ENCODE measurements around the gene GALNT16.

Gene GALNT16

DNA sequence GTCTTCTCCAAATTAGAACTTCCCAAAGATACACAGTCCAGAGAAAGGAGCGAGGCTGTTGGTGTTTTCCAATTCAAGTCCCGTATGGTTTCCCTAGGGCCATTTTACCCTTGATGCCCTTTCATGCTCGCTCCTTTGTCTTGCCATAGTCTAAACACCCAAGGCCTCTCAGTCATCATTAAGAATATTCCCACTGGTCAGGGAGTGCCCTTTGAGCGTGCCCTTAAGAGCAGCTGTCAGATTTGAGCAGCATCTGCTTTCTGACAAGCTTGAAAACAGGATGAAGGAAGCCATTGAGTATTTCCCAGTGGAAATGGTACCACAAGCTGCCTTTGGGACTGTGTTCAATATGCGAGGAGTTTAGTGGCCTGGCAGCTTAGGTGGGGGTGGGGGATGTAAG lies 10.4 kb upstream of the GALNT16 start:
- DNase-seq (ENCODE audit: low spot score): no peak
- H3K27ac ChIP-seq: no peak overlapping the region
- ChIA-PET CTCF (no interaction called here), POLR2A (ENCODE audit: low non-redundant PET) (no interaction called here)
- TF ChIP-seq, protein P1, sequence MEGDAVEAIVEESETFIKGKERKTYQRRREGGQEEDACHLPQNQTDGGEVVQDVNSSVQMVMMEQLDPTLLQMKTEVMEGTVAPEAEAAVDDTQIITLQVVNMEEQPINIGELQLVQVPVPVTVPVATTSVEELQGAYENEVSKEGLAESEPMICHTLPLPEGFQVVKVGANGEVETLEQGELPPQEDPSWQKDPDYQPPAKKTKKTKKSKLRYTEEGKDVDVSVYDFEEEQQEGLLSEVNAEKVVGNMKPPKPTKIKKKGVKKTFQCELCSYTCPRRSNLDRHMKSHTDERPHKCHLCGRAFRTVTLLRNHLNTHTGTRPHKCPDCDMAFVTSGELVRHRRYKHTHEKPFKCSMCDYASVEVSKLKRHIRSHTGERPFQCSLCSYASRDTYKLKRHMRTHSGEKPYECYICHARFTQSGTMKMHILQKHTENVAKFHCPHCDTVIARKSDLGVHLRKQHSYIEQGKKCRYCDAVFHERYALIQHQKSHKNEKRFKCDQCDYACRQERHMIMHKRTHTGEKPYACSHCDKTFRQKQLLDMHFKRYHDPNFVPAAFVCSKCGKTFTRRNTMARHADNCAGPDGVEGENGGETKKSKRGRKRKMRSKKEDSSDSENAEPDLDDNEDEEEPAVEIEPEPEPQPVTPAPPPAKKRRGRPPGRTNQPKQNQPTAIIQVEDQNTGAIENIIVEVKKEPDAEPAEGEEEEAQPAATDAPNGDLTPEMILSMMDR (conservative IDR thresholded peaks at IDR 0.05; ENCODE audit: low read depth): no peak

DNA sequence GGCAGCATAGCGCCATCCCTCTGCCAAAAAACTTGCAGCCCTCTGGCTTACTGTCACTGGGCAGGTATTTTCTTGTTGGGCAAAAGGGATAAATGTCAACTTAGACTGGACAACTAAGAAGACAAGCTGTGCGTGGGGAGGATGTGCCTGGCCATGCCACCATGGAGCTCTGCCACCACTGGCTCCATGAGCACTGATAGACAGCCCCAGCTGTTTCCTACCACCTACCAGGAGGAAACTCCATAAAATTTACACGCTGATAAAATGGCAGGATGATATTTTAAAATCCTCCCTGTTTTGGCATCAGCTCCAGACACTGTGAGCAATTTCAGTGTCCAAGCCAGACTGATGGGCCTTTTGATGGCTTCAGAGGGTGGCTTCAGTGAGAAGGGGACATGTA lies 7.1 kb upstream of the GALNT16 start:
- no peak overlapping the region for H3K27ac ChIP-seq
- ChIA-PET CTCF (interaction anchor here (0.6 kb wide), 1 partner anchor 333 kb away, joined by 4 read pairs; no protein-coding TSS in a partner anchor), POLR2A (ENCODE audit: low non-redundant PET) (no interaction called here)
- TF ChIP-seq, protein P1 (conservative IDR thresholded peaks at IDR 0.05; ENCODE audit: low read depth): no peak
- DNase-seq (ENCODE audit: low spot score): no peak

DNA sequence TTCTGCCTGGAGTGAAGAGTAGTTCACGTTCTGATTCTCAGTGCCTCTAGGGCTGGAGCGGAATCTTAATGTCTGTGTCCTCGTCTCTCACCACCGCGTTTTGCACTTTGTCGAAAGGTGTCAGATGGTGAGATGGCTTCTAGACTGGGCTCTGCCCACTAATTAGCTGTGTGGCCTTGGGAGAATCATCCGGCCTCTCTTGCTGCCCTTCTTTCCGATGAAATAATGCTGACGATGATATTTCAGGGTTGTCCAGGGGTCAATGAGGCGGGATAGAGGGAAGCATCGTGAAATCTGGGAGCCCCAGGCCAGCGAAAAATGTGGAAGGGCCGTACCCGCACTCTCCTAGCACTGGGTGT lies 811 bp upstream of the GALNT16 start:
- POLR2A ChIA-PET (ENCODE audit: low non-redundant PET): no interaction called here
- no peak overlapping the region for H3K27ac ChIP-seq
- TF ChIP-seq, protein P1 (conservative IDR thresholded peaks at IDR 0.05; ENCODE audit: low read depth): no peak
- DNase-seq (ENCODE audit: low spot score): no peak
- CTCF ChIA-PET: interaction anchor here (0.7 kb wide), 1 partner anchor 16 kb away, joined by 3 read pairs; no protein-coding TSS in a partner anchor

DNA sequence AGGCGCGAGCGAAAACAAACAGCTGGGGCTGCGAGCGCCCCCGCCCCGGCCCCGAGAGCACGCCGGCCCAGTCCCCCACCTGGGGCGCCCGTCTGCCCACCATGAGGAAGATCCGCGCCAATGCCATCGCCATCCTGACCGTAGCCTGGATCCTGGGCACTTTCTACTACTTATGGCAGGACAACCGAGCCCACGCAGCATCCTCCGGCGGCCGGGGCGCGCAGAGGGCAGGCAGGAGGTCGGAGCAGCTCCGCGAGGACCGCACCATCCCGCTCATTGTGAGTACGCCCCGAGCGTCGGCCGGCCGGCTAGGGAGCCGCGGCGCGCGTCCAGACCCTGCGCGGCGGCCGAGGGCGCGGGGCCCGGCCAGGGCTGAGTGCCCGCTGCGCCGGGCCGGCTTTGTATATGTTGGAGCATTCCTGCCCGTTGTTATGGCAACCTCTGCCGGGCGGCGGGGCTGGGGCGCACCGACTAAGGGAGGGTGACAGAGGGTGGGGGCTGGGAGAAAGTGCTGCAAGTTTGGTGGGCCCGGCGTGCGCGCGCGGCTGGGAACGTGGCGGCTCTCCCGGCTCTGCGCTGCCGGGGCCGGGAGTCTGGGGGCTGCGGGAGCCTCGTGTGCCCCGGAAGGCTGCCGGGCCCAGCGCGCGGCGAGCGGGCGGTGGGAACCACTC lies 367 bp downstream of the GALNT16 start:
- H3K27ac ChIP-seq: no peak overlapping the region
- ChIA-PET POLR2A (ENCODE audit: low non-redundant PET) (no interaction called here), CTCF (interaction anchor here (0.5 to 0.8 kb wide), 5 partner anchors 8 to 1689 kb away, joined by 3 to 6 read pairs (median 3); no protein-coding TSS in a partner anchor)
- peak; percentile 7 for DNase-seq (ENCODE audit: low spot score)
- TF ChIP-seq, protein P1 (conservative IDR thresholded peaks at IDR 0.05; ENCODE audit: low read depth): no peak

DNA sequence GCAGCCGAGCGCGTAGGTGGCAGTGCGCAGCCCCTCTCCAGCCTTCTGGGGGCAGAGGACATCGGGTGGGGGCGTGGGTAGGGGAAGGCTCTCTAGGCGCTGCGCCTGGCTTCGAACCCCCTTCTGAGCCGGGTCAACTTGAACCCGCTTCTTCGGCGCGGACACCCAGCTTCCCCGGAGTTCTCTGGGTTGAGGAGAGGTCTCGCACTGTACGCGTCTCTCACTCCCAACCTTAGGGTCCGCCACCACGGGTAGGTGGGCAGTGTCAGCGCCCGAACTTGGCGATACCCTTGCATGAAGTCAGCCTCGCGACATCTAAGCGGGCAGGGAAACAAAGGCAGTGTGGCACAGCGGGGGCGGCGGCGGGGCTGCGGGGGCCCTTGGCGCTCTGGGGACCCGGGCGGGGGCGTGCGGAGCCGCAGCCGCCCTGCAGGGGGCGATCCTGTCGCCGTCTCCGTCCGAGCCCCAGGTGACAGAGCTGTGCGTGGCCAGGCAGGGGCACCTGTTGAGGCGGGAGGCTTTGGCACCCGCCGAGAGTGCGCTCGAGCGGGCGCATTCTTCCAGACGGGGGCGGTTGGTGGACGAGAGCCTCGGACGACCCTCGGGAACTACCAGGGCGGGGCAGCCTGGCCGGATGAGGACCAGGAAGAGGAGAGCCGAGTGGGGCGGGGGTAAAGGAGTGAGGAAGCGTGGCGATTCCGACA lies 1.1 kb downstream of the GALNT16 start:
- H3K27ac ChIP-seq: no peak overlapping the region
- ChIA-PET POLR2A (ENCODE audit: low non-redundant PET) (no interaction called here), CTCF (interaction anchor here (0.6 to 0.9 kb wide), 2 partner anchors 18 to 170 kb away, joined by 3 read pairs; no protein-coding TSS in a partner anchor)
- TF ChIP-seq, protein P1 (conservative IDR thresholded peaks at IDR 0.05; ENCODE audit: low read depth): no peak
- peak; percentile 26 for DNase-seq (ENCODE audit: low spot score)

DNA sequence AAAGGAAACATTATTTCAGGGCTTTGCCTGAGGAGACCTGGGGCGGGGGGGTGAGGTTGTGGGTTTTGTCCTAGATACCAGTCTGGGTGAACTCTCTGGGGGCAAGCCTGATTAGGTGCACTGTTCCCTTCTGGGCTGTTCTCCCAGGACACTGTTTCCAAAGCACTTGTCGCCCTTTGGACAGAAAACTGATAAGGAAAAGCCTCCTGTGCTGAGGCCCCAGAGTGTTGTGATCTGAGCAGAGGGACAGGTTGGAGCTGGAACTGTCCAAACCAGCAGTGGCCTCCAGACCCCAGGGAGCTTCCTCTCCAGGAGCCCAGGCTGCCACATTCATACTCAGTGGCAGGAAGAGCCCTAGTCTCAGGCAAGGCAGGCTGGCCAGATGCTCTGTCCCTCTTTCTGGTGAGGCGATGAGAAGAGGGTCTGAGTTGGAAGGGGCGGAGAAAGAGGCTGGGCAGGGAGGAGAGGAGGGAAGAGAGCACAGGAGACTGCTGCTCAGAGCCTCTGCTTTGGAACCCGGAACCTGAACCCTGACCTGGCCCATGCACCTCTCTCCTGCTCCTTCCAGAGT lies 1.9 kb downstream of the GALNT16 start:
- TF ChIP-seq, protein P1 (conservative IDR thresholded peaks at IDR 0.05; ENCODE audit: low read depth): no peak
- no peak overlapping the region for H3K27ac ChIP-seq
- DNase-seq (ENCODE audit: low spot score): no peak
- ChIA-PET POLR2A (ENCODE audit: low non-redundant PET) (no interaction called here), CTCF (interaction anchor here (0.6 to 0.9 kb wide), 2 partner anchors 19 to 169 kb away, joined by 3 read pairs; no protein-coding TSS in a partner anchor)

Data from RWPE1 (cell line).